GM11168 (cell line): ENCODE data around the gene CHMP4A.

ENCODE experiments used
- in situ Hi-C: fragments of 300-500 bp; cut with MboI; formaldehyde crosslinking; loops from one replicate; pipeline ENCODE4 v1.12.0; 2022; ENCODE audit warnings: low sequenced_read_pairs; ENCODE audit not compliant: unreplicated experiment

Gene CHMP4A

DNA sequence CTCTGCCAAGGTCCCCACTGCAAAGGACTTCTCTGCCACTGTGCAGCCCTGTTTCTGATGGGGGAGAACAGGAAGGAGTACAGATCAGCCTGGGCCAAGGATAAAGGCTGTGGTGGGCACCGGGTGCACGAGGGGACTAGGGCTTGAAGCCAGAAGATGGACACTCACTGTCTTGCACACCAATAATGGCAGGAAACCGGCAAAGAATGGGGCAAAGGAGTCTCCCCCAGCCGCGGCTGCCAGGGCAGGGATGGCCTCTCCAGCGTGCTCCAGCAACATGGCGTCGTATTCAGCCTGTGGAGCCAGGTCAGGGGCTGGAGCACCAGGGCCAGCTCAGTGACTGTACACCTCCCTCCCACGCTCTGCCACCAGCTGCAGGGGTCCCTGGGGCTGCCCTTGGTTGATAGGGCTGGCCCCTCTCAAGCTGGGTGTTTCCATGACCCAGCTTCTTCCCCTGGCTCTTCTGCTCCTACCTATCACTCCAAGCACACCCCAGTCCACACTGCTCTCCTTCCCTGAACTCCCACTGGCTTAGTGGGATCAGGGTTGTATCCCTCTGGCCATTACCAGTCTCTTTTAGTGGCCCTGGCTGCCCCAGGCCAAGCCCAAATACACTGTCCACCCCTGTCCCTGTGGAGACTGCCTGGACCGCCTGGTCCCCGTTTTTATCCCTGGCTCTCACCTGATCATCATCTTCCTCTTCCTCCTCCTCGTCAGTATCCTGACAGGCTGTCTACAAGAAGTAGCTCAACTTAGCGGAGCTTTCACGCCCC is 31.0 kb downstream of the CHMP4A start:
- in situ Hi-C loops = no loop called here

DNA sequence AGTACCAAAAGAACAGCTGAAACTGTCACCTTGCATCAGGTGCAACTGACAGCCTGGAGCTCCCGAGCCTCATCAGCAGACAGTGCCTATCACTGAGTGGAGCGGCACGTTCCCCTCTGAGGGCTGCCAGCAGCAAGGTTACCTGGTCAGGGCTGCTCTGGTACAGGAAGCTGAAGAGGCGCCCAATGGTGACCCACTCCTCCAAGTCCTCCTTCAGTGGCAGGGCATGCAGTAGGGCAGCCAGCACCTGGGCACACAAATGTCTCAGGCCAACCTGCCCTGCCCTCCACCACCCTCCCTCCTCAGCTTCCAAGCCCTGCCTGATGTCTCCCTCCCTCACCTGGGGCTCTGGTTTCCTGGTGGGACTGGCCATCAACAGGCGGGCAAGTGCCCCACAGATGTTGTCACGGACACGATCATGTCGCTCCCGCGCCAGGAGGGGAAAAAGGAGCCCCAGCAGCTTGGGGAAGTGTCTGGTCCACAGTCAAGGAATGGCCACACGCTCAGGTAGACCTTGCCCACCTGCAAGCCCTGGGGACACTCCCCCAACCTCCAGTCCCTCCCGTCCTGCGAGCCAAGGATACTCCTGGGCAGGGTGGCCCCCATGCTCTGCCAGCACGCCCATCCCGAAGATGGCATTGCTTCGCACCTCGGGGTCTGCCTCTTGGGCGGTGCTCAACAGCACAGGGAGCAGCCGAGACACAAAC is 31.8 kb downstream of the CHMP4A start:
- in situ Hi-C loops = no loop called here

GRCh38 chr14:24179961-24180796 is 33.1 kb downstream of the CHMP4A start:
- in situ Hi-C loops = no loop called here

DNA sequence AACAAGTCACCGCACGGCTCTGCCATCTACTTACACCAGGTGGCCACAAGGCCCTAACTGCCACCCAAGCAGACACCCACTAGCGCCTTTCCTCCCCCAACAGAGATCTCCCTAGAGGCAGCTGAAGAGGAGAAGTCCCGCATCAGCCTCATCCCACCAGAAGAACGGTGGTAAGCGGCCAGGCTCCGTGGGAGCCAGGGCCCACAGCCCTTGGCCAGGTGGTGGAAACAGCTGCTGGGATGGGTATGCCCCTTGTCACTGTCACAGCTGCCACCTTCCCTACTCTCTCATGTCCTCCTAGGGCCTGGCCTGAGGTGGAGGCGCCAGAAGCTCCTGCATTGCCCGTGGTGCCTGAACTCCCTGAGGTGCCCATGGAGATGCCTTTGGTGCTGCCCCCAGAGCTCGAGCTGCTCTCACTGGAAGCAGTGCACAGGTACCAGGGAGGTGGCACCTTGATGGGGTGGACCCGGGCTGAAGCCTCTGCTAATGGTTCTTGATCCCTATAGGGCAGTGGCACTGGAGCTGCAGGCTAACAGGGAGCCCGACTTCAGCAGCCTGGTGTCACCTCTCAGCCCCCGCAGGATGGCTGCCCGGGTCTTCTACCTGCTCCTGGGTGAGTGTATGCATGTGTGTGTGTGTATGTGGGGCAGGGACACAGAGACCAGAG is 33.9 kb downstream of the CHMP4A start:
- in situ Hi-C loops = no loop called here

DNA sequence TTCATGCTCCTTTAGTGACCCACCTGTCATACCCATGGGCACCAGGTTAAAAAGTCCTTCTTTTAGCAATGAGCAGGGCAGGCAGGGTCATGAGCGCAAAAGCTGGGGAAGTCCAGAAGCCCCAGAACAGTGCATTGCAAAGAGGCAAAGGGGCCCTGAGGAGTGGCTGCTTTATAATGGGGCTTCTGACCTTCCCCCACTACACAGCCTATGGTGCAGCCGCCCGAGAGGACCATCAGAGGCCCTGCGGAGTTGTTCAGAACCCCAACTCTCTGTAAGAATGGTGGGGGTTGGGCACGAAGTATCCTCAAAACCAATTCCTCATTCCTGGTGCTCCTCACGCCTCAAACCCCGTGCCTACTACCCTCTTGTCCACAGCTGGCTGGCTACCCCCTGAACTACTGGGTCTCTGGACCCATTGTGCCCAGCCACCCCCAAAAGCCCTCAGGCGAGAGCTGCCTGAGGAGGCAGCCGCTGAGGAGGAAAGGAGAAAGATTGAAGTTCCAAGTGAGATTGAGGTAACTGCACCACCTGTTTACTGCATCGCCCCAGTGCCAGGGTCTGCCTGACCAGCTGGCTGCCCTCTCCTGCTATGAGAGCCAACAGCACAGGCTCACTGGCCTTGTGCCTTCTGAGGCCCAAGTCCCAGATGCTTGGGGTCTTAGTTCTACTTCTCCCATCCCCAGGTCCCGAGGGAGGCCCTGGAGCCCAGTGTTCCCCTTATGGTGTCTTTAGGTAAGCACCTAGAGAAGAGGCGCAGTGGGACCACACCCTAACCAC is 34.7 kb downstream of the CHMP4A start:
- in situ Hi-C loops = no loop called here

DNA sequence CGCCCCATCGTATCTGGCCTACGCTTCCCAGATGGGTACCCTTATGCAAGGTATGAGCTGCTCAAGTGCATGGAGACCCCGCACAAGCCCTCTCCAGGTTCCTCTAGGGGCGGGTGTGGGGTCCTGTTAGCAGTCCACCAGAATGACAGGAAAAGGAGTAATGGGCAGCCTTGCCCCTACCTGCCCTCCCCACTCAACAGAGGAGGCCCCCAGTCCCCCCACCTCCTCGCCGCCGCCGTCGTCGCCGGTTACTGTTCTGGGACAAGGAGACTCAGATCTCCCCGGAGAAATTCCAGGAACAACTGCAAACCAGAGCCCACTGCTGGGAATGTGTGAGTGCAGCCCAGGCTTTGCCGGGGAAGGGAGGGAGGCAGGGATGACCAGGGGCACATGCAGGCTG is 35.4 kb downstream of the CHMP4A start:
- in situ Hi-C loops = no loop called here

DNA sequence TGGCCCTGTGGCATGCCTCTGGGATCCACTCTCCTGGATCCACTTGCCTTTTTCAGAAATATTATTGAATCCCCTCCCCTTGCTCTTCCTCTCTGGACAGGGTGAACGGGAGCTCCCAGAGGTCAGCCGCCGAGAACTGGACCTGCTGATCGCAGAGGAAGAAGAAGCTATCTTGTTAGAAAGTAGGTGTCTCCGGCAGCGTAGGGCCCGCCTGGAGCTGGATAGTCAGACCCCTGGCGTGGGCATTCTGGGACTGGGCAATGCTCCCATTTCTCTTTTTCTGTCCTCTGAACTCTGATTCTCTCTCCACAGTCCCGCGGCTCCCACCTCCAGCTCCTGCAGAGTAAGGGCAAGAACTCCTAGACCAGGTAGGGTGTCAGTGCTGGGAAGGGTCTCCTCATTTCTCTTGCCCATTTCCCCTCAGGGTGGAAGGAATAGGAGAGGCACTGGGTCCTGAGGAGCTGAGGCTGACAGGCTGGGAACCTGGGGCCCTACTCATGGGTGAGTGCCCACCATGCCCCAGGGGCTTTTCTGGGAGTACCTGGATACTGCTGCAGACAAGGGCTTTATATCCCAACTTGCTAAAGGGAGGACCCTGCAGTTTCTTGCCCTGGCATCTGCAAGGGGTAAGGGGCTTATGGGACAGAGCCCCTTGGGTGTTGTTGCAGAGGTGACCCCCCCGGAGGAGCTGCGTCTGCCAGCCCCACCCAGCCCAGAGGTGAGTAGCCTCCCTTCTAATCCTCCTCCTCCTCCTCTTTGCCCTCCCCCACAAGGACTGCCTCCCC is 36.1 kb downstream of the CHMP4A start:
- in situ Hi-C loops = no loop called here

DNA sequence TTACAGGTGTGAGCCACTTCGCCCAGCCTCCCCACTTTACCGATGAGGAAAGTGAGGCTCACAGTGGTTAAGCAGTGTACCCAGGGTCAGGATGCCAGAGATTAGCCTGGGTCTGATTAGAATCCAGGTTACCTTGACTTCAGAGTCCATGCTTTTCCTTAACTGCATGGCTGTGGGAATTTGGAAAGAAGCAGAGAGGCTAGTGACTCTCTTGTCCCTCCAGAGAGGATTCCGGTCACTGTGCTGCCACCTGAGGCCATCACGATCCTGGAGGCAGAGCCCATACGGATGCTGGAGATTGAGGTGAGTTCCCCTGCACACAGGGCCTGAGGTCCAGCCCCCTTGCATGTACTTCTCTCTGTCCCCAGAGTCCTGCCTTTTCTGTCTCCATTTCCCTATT is 36.7 kb downstream of the CHMP4A start:
- in situ Hi-C loops = no loop called here

GRCh38 chr14:24172871-24173281 is 40.4 kb downstream of the CHMP4A start:
- in situ Hi-C loops = no loop called here

GRCh38 chr14:24172261-24172860 is 40.9 kb downstream of the CHMP4A start:
- in situ Hi-C loops = no loop called here

DNA sequence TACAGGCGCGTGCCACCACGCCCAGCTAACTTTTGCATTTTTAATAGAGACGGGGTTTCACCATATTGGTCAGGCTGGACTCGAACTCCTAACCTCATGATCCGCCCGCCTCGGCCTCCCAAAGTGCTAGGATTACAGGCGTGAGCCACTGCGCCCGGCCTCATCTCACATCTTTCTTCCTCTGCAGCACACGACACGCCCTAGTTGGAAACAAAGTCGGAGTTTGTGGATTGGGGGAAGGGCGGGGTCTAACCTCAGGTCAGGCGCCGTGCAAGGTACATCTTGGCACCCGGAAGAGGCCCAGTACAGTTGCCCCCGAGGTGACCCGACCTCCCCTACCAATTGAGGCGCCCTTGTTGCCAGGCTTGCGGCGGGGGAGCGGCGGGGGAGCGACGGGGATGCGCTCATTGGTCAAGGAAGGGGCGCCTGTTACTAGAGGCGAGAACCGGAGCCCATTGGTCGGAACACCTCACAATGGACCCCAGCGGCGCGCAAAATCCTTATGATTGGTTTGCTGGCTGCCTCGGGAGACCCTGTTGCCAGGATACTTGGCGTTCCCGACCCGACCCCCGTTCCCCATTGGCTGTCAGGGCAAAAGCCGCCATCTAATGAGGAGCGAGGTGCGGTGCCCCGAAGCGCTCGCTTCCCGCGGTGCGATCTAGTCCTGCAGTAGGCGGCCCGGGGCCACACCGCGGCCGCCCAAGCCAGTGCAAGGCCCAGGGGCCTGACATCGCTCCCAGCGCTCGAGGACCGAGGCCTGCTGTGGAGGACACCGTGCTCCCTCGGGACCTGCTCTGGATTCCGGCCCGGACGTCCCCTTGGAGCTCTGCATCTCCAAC is 41.6 kb downstream of the CHMP4A start, which contains the start of gene REC8:
REC8 (plus strand) TSS at position 659 of the 839 bp plus-strand sequence. CDS start 473 bp downstream, outside the sequence.
- in situ Hi-C loops = no loop called here

GRCh38 chr14:24167469-24168114 is 45.7 kb downstream of the CHMP4A start:
- in situ Hi-C loops = no loop called here

DNA sequence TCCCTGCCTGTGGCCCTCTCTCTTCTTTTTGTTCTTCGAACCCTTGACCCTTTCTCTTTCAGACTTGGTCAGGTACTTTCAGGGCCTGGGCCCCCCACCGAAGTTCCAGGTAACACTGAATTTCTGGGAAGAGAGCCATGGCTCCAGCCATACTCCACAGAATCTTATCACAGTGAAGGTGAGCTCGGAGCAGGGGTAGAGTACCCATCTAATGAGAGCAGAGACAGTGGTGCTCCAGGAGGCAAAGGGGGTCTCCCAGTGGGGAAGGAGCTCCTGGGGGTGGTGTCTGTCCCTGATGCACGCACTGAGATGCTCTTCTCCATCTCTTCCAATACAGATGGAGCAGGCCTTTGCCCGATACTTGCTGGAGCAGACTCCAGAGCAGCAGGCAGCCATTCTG is 47.5 kb downstream of the CHMP4A start:
- in situ Hi-C loops = no loop called here

DNA sequence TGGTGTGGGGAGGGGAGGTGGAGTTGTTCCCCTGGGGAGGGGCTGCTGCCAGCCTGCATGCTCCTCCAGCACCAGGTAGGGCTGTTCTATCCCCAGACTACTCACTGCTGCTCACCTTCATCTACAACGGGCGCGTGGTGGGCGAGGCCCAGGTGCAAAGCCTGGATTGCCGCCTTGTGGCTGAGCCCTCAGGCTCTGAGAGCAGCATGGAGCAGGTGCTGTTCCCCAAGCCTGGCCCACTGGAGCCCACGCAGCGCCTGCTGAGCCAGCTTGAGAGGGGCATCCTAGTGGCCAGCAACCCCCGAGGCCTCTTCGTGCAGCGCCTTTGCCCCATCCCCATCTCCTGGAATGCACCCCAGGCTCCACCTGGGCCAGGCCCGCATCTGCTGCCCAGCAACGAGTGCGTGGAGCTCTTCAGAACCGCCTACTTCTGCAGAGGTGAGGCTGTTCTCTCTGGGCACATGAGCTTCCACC is 48.7 kb downstream of the CHMP4A start:
- in situ Hi-C loops = no loop called here

GRCh38 chr14:24162093-24162492 is 51.2 kb downstream of the CHMP4A start:
- in situ Hi-C loops = no loop called here

DNA sequence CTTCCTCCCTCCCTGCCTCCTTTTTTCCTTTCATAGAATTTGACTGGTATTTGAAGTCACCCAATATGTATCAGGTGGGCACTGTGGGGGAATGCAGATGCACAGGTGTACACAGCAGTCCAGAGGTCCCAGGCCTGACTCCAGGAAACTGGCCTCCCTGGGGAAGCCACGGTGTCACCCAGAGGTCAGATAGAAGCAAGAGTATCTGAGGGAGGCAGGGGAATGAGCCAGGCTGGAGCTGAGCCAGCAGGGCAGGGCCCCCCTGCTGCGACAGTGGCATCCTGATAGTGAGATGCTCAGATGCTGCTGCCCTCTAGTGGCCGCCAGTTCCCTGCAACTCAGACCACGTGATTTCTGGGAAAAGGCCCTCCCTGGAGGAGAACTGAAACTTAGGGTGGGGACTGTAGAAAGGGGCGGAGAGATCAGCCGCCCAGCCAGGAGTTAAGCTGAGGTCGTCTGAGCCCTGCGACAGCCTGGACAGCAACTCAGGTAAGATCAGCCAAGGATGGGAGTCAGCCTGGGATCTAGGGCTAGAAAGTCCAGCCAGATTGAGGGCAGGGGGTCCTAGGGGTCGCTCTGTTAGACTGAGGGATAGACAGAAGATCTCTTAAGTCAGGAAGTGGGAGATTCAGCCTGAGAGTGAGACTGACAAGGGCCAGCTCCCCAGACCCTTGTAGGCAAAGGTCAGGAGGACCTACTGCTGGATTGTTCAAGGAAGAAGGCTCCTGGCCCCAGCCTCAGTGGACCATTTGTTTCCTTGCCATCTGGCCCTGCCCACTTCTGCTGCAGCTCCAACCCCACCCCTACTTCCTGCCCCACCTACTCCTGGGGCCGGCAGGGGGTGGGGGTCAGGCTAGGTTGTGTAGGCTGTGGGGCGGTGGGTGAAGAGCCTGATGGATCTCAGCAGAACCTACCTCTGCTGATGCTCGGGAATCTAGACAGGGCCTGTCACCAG is 52.2 kb downstream of the CHMP4A start, which contains the start of gene IRF9:
IRF9 (plus strand) TSS at position 416 of the 955 bp plus-strand sequence. CDS start 880 bp downstream, outside the sequence.
- in situ Hi-C loops = no loop called here
